ENCODE results near the gene RIMS3.

RIMS3 gene

GRCh38 chr1:40665335-40666171 is at the start of gene RIMS3:
Gene RIMS3, minus strand, starts transcription at chr1:40665682. Its CDS starts 23,757 bp downstream, at chr1:40641925.
- ATAC-seq (ENCODE audit: low read depth) (peak; percentile 73), DNase-seq (ENCODE audit: low spot score) (no peak)
- Histone ChIP-seq H3K27ac (ENCODE audit: poor library complexity, severe bottlenecking) (no peak within 1 kb of the TSS), H3K27me3 (ENCODE audit: insufficient read depth, poor library complexity, severe bottlenecking) (no peaks in the 10 kb centered on the region), H3K4me1 (ENCODE audit: insufficient read depth, poor library complexity, severe bottlenecking) (no peaks in the 10 kb centered on the region), H3K36me3 (ENCODE audit: low read depth) (no peaks in the 10 kb centered on the region), H3K9me3 (ENCODE audit: severe bottlenecking) (no peaks in the 10 kb centered on the region), H3K4me3 (ENCODE audit: severe bottlenecking) (peak within 1 kb of the TSS; percentile 54)
- TF ChIP-seq CTCF (IDR thresholded peaks at IDR 0.05; ENCODE audit: poor library complexity, severe bottlenecking) = peak; percentile 48

GRCh38 chr1:40712997-40713396 is 47.5 kb upstream of the RIMS3 start:
- Histone ChIP-seq H3K4me3 (ENCODE audit: severe bottlenecking) (no peak overlapping the region), H3K4me1 (ENCODE audit: insufficient read depth, poor library complexity, severe bottlenecking) (peaks cover 24% of the 10 kb centered on the region), H3K36me3 (ENCODE audit: low read depth) (peaks cover 13% of the 10 kb centered on the region), H3K27me3 (ENCODE audit: insufficient read depth, poor library complexity, severe bottlenecking) (no peaks in the 10 kb centered on the region), H3K9me3 (ENCODE audit: severe bottlenecking) (no peaks in the 10 kb centered on the region), H3K27ac (ENCODE audit: poor library complexity, severe bottlenecking) (peak overlapping the region; percentile 94)
- ATAC-seq (ENCODE audit: low read depth) = no peak
- no peak for TF ChIP-seq CTCF (IDR thresholded peaks at IDR 0.05; ENCODE audit: poor library complexity, severe bottlenecking)
- DNase-seq (ENCODE audit: low spot score) = no peak

- no peak overlapping the region for H3K4me3 ChIP-seq (ENCODE audit: severe bottlenecking)
- H3K4me1 ChIP-seq (ENCODE audit: insufficient read depth, poor library complexity, severe bottlenecking) = peaks cover 24% of the 10 kb centered on the region
These were observed 47.0 kb upstream of the RIMS3 start for GRCh38 chr1:40712405-40712944.

GRCh38 chr1:40711465-40712404 is 46.3 kb upstream of the RIMS3 start:
- H3K4me3 ChIP-seq (ENCODE audit: severe bottlenecking) = no peak overlapping the region
- peaks cover 24% of the 10 kb centered on the region for H3K4me1 ChIP-seq (ENCODE audit: insufficient read depth, poor library complexity, severe bottlenecking)
- DNase-seq (ENCODE audit: low spot score) (peak; percentile 64), ATAC-seq (ENCODE audit: low read depth) (peak; percentile 61)
- H3K27me3 ChIP-seq (ENCODE audit: insufficient read depth, poor library complexity, severe bottlenecking) = no peaks in the 10 kb centered on the region
- H3K9me3 ChIP-seq (ENCODE audit: severe bottlenecking) = no peaks in the 10 kb centered on the region
- H3K36me3 ChIP-seq (ENCODE audit: low read depth) = peaks cover 13% of the 10 kb centered on the region
- TF ChIP-seq CTCF (IDR thresholded peaks at IDR 0.05; ENCODE audit: poor library complexity, severe bottlenecking) = no peak
- peak overlapping the region; percentile 94 for H3K27ac ChIP-seq (ENCODE audit: poor library complexity, severe bottlenecking)

More at GRCh38 chr1:40712405-40712944, 47.0 kb upstream of the RIMS3 start:
- H3K27me3 ChIP-seq (ENCODE audit: insufficient read depth, poor library complexity, severe bottlenecking) = no peaks in the 10 kb centered on the region
- H3K36me3 ChIP-seq (ENCODE audit: low read depth) = peaks cover 13% of the 10 kb centered on the region
- no peak for DNase-seq (ENCODE audit: low spot score)
- no peaks in the 10 kb centered on the region for H3K9me3 ChIP-seq (ENCODE audit: severe bottlenecking)
- H3K27ac ChIP-seq (ENCODE audit: poor library complexity, severe bottlenecking) = peak overlapping the region; percentile 94
- no peak for TF ChIP-seq CTCF (IDR thresholded peaks at IDR 0.05; ENCODE audit: poor library complexity, severe bottlenecking)
- no peak for ATAC-seq (ENCODE audit: low read depth)

Data from RWPE2 (cell line).